ENCODE results near the gene NDFIP1. TPM values are rescaled to one million over a fixed set of nuclear protein-coding genes. Genes with fewer than 3 reads are reported as not detected.

NDFIP1 gene
- total and polyA plus RNA-seq, 2 of the 13 experiments (the other 11 are each of a cell fraction or from before 2014, with no cell fraction given): 12.4 to 15.7 TPM

DNA sequence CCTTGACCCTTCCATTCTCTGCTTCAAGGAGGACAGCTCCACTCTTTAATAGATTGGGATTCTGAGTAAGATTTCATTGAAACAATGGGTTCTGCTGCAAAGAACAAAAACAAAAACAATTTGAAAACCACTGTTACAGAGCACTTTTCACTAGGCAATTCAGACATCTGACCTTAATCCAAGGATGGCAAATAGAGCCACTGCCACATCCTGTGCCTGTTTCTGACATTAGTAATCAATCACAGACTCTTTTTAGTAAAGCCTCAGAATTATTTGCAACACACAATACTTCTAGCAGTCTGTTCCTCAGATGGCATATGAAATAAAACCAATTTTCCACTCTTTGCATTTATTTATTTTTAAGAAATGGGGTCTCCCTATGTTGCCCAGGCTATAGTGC is 37.8 kb upstream of the NDFIP1 start:
- Histone ChIP-seq H3K4me2 (ENCODE audit: low read depth, low read length) (no peak overlapping the region), H3K36me3 (replicated peaks in 1 of 2; ENCODE audit: control insufficient read depth in 1 of 2, insufficient read depth in 2 of 2, low read length in 2 of 2) (no peaks in the 10 kb centered on the region), H3K9ac (ENCODE audit: insufficient read depth, low read depth, low read length) (no peak overlapping the region), H4K20me1 (ENCODE audit: insufficient read depth, low read length) (no peaks in the 10 kb centered on the region), H3K9me3 (ENCODE audit: low read length) (no peaks in the 10 kb centered on the region), H3K27me3 (ENCODE audit: control insufficient read depth in 1 of 2, insufficient read depth in 2 of 2, low read length in 2 of 2) (peaks cover 0 to 10% of the 10 kb centered on the region in 2 experiments; a peak in 3 of 5 replicates), H3K4me1 (ENCODE audit: insufficient read depth, low read length) (peaks cover 12% of the 10 kb centered on the region), H3K27ac (ENCODE audit: extremely low read length, insufficient read depth, low read length) (no peak overlapping the region), H3K4me3 (replicated peaks in 1 of 3; ENCODE audit: insufficient read depth in 1 of 3, low read depth in 2 of 3, low read length in 3 of 3) (no peak overlapping the region), H2AFZ (ENCODE audit: low read length) (no peak overlapping the region), H3K79me2 (ENCODE audit: insufficient read depth, low read length) (no peaks in the 10 kb centered on the region)
- intact Hi-C loops (cut with micrococcal nuclease; ENCODE audit: unreplicated experiment): no loop called here
- in situ Hi-C loops (cut with HindIII; ENCODE audit: extremely low pct_ligation_motif_present, low pct_unique_long_range_greater_than_20kb): no loop called here
- ChIA-PET CTCF (ENCODE audit: low intra/inter-chr PET ratio, low total read pairs) (no interaction called here), POLR2A (no interaction called here)
- ATAC-seq: no peak
- no TSS peak for BruUV-seq (replicated peaks)
- no peak for FAIRE-seq
- TF ChIP-seq, protein P1, sequence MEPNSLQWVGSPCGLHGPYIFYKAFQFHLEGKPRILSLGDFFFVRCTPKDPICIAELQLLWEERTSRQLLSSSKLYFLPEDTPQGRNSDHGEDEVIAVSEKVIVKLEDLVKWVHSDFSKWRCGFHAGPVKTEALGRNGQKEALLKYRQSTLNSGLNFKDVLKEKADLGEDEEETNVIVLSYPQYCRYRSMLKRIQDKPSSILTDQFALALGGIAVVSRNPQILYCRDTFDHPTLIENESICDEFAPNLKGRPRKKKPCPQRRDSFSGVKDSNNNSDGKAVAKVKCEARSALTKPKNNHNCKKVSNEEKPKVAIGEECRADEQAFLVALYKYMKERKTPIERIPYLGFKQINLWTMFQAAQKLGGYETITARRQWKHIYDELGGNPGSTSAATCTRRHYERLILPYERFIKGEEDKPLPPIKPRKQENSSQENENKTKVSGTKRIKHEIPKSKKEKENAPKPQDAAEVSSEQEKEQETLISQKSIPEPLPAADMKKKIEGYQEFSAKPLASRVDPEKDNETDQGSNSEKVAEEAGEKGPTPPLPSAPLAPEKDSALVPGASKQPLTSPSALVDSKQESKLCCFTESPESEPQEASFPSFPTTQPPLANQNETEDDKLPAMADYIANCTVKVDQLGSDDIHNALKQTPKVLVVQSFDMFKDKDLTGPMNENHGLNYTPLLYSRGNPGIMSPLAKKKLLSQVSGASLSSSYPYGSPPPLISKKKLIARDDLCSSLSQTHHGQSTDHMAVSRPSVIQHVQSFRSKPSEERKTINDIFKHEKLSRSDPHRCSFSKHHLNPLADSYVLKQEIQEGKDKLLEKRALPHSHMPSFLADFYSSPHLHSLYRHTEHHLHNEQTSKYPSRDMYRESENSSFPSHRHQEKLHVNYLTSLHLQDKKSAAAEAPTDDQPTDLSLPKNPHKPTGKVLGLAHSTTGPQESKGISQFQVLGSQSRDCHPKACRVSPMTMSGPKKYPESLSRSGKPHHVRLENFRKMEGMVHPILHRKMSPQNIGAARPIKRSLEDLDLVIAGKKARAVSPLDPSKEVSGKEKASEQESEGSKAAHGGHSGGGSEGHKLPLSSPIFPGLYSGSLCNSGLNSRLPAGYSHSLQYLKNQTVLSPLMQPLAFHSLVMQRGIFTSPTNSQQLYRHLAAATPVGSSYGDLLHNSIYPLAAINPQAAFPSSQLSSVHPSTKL (CRISPR knock-in tag; IDR thresholded peaks at IDR 0.05): no peak
- TF ChIP-seq JUNB (CRISPR knock-in tag; IDR thresholded peaks at IDR 0.05; ENCODE audit: borderline replicate concordance) (no peak), ZNF768 (CRISPR knock-in tag; IDR thresholded peaks at IDR 0.05) (no peak), ZNF30 (CRISPR knock-in tag; IDR thresholded peaks at IDR 0.05) (no peak), NFYB (CRISPR knock-in tag; IDR thresholded peaks at IDR 0.05) (no peak), NFYC (CRISPR knock-in tag; IDR thresholded peaks at IDR 0.05) (no peak), JUND (CRISPR knock-in tag; IDR thresholded peaks at IDR 0.05) (no peak), ARNTL (CRISPR knock-in tag; IDR thresholded peaks at IDR 0.05) (no peak), POLR2G (IDR thresholded peaks at IDR 0.05; ENCODE audit: low read depth, low read length) (no peak), PCBP2 (optimal IDR thresholded peaks at IDR 0.05; ENCODE audit: low read depth, low read length, poor library complexity, severe bottlenecking) (no peak), ZNF335 (CRISPR knock-in tag; IDR thresholded peaks at IDR 0.05) (no peak)
- TF ChIP-seq, protein P2, sequence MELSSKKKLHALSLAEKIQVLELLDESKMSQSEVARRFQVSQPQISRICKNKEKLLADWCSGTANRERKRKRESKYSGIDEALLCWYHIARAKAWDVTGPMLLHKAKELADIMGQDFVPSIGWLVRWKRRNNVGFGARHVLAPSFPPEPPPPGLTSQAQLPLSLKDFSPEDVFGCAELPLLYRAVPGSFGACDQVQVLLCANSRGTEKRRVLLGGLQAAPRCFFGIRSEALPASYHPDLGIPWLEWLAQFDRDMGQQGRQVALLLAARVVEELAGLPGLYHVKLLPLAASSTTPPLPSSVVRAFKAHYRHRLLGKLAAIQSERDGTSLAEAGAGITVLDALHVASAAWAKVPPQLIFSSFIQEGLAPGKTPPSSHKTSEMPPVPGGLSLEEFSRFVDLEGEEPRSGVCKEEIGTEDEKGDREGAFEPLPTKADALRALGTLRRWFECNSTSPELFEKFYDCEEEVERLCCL (CRISPR knock-in tag; IDR thresholded peaks at IDR 0.05; ENCODE audit: borderline replicate concordance): no peak
- no peak for DNase-seq (ENCODE audit: low spot score)
